ENCODE data around the gene FAM181B.

DNA sequence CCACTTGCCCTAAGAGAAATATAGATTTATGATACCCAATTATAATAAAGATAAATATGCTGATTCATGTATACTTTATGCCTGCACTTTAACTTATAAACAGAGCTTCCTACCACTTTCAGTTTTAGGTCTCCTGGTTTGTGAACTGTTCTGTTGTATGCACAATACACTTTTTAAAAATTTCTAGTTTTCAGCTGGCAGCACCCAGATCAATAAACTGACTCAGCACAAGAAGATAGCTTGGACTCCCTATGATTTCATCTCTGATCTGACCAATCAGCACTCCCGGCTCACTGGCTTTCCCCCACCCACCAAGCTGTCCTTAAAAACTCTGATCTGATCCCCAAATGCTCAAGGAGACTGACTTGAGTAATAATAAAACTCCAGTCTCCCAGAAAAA, 33.5 kb upstream of the FAM181B start:
- TF ChIP-seq, protein P1, sequence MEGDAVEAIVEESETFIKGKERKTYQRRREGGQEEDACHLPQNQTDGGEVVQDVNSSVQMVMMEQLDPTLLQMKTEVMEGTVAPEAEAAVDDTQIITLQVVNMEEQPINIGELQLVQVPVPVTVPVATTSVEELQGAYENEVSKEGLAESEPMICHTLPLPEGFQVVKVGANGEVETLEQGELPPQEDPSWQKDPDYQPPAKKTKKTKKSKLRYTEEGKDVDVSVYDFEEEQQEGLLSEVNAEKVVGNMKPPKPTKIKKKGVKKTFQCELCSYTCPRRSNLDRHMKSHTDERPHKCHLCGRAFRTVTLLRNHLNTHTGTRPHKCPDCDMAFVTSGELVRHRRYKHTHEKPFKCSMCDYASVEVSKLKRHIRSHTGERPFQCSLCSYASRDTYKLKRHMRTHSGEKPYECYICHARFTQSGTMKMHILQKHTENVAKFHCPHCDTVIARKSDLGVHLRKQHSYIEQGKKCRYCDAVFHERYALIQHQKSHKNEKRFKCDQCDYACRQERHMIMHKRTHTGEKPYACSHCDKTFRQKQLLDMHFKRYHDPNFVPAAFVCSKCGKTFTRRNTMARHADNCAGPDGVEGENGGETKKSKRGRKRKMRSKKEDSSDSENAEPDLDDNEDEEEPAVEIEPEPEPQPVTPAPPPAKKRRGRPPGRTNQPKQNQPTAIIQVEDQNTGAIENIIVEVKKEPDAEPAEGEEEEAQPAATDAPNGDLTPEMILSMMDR (optimal IDR thresholded peaks at IDR 0.05 in 1 of 3, IDR thresholded peaks at IDR 0.05 in 1 of 3, conservative IDR thresholded peaks at IDR 0.05 in 1 of 3; ENCODE audit: extremely low read depth in 1 of 3, insufficient read depth in 2 of 3, low read length in 3 of 3): no peak
- no peak for TF ChIP-seq EZH2 (IDR thresholded peaks at IDR 0.05; ENCODE audit: low read length)
